Left lung (tissue), 10 donors: Measurements from ENCODE around the gene FAM13A. TPM values are rescaled to one million over a fixed set of nuclear protein-coding genes. Genes with fewer than 3 reads are reported as not detected.

Source experiments
- ATAC-seq: fragments of 200-7000 bp; cut with Tn5 transposase; one replicate; pipeline ENCODE4 v1.9.1; 2020; ENCODE audit warnings: moderate library complexity
- DNase-seq, 4 donors: peaks; one replicate each; pipeline ENCODE4 v3.0.0-alpha.2; 2013 to 2020
- H3K27ac ChIP-seq, 2 donors: fragments of 200-600 bp; sonication (generic) in 1 of 2; one replicate each; pipeline versions ENCODE4 v1.5.0 to v1.8.0; 2020 to 2021
- H3K27me3 ChIP-seq, 2 donors: fragments of 200-600 bp; sonication (generic) in 1 of 2; one replicate each; pipeline versions ENCODE4 v1.5.0 to v1.8.0; 2020 to 2021
- H3K36me3 ChIP-seq, 2 donors: fragments of 200-600 bp; sonication (generic) in 1 of 2; one replicate each; pipeline versions ENCODE4 v1.5.0 to v1.8.0; 2020 to 2021
- H3K4me1 ChIP-seq, 2 donors: fragments of 200-600 bp; one replicate each; pipeline ENCODE4 v1.8.0; 2021
- H3K4me3 ChIP-seq, 2 donors: fragments of 200-600 bp; sonication (generic) in 1 of 2; one replicate each; pipeline versions ENCODE4 v1.5.0 to v1.8.0; 2020 to 2021; ENCODE audit warnings: mild to moderate bottlenecking in 1 of 2
- H3K9me3 ChIP-seq, 2 donors: fragments of 200-600 bp; sonication (generic) in 1 of 2; one replicate each; pipeline versions ENCODE4 v1.5.0 to v1.8.0; 2020 to 2021
- intact Hi-C, 2 donors: fragments of 100-400 bp; cut with DNase I; formaldehyde crosslinking; loops; one replicate each; pipeline versions ENCODE4 v1.11.2 to v1.14.2; 2022
- polyA plus RNA-seq, 6 donors: library from polyadenylated mRNA; unstranded; fragments of 120-200 nt; gene quantifications; one replicate each; pipeline ENCODE4 v1.2.1, GENCODE V29; 2013; ENCODE audit not compliant: insufficient read length in 6 of 6
- total RNA-seq, 2 donors: library from RNA; stranded (reverse); fragmentation: NEBNext Ultra II Directional; extraction: Animal tissue kit (Norgen Biotek cat#: 25700); gene quantifications; one replicate each; pipeline ENCODE4 v1.2.1, GENCODE V29; 2021
- TF ChIP-seq, protein P1 (sequence below), 2 donors: fragments of 200-600 bp; sonication (generic) in 1 of 2; IDR thresholded peaks; one replicate each; pipeline versions ENCODE4 v1.5.0 to v1.8.0; 2021; ENCODE audit warnings: antibody characterized with exemption in 2 of 2
- donor health status: DM: no; HTN: yes; CAD: no.
- donor health status: DM: no; HTN: no; CAD: no.

FAM13A gene
- total and polyA plus RNA-seq, 8 donors: 22.2 to 69.5 (median 52.2) TPM

DNA sequence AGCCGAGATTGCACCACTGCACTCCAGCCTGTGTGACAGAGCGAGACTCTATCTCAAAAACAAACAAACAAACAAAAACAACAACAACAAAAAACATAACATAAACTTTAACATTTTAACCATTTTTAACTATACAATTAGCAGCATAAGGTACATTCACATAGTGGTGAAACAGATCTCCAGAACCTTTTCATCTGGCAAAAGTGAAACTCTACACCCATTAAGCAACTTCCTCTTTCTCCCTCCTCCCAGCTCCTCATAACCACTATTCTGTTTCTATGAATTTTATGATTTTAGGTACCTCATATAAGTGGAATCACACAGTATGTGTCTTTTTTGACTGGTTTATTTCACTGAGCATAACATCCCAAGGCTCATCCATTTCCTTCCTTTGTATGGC lies 103.6 kb downstream of the FAM13A start:
- DNase-seq (no peak), ATAC-seq (no peak)
- H3K4me1 ChIP-seq: peaks cover 0 to 25% of the 10 kb centered on the region in 2 donors
- intact Hi-C loops: no loop called here
- TF ChIP-seq, protein P1, sequence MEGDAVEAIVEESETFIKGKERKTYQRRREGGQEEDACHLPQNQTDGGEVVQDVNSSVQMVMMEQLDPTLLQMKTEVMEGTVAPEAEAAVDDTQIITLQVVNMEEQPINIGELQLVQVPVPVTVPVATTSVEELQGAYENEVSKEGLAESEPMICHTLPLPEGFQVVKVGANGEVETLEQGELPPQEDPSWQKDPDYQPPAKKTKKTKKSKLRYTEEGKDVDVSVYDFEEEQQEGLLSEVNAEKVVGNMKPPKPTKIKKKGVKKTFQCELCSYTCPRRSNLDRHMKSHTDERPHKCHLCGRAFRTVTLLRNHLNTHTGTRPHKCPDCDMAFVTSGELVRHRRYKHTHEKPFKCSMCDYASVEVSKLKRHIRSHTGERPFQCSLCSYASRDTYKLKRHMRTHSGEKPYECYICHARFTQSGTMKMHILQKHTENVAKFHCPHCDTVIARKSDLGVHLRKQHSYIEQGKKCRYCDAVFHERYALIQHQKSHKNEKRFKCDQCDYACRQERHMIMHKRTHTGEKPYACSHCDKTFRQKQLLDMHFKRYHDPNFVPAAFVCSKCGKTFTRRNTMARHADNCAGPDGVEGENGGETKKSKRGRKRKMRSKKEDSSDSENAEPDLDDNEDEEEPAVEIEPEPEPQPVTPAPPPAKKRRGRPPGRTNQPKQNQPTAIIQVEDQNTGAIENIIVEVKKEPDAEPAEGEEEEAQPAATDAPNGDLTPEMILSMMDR (IDR thresholded peaks at IDR 0.05): no peak
- H3K27me3 ChIP-seq: no peaks in the 10 kb centered on the region
- peak overlapping the region in 1 of 2 donors; percentile 46 for H3K27ac ChIP-seq
- H3K9me3 ChIP-seq: no peaks in the 10 kb centered on the region
- H3K36me3 ChIP-seq: no peaks in the 10 kb centered on the region
- no peak overlapping the region for H3K4me3 ChIP-seq

DNA sequence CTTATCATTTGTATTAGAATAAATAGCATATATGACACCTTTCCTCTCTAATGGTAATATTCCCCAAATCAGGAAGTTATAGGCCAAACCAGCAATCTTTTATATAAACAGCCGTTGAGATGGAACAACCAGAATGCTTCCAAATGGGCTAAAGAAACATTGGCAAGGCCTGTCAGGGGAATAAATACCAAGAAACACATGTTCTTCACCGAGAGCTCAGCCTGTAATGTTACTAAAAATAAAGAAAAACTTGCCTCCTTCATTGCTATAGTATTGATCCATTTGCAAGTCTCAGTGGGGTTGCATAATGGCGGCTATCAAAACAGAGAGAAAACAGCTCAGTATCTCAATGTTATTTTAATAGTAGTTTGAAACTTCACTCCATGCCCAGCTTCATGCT lies 104.9 kb downstream of the FAM13A start:
- no peak overlapping the region for H3K27ac ChIP-seq
- DNase-seq: no peak
- ATAC-seq: no peak
- no peaks in the 10 kb centered on the region for H3K36me3 ChIP-seq
- H3K4me3 ChIP-seq: no peak overlapping the region
- TF ChIP-seq, protein P1 (IDR thresholded peaks at IDR 0.05): no peak
- peaks cover 0 to 12% of the 10 kb centered on the region in 2 donors for H3K4me1 ChIP-seq
- no peaks in the 10 kb centered on the region for H3K9me3 ChIP-seq
- intact Hi-C loops: no loop called here
- H3K27me3 ChIP-seq: no peaks in the 10 kb centered on the region

DNA sequence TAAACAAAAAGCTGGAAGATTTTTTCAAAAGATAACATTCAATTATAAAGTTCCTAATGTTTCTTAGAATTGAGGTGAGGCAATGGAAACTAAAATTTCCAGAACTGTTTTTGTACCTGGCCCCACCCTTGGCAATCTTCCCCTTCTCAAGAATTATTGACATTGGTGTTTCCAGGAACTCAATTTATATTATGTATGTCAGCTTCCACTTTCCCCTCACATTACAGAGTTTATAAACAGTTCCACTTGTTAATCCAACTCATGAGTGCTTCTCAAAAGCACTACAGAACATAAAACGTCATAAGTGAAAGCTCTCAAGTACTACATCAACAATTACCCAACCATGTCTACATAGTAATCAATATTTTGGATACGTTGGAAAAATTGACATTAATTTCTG lies 107.4 kb downstream of the FAM13A start:
- no peaks in the 10 kb centered on the region for H3K9me3 ChIP-seq
- no peaks in the 10 kb centered on the region for H3K27me3 ChIP-seq
- peak; percentile 73 for ATAC-seq
- no peaks in the 10 kb centered on the region for H3K4me1 ChIP-seq
- intact Hi-C loops: no loop called here
- peak in 1 of 4 donors; percentile 50 for DNase-seq
- no peak overlapping the region for H3K4me3 ChIP-seq
- no peaks in the 10 kb centered on the region for H3K36me3 ChIP-seq
- TF ChIP-seq, protein P1 (IDR thresholded peaks at IDR 0.05): no peak
- H3K27ac ChIP-seq: no peak overlapping the region

DNA sequence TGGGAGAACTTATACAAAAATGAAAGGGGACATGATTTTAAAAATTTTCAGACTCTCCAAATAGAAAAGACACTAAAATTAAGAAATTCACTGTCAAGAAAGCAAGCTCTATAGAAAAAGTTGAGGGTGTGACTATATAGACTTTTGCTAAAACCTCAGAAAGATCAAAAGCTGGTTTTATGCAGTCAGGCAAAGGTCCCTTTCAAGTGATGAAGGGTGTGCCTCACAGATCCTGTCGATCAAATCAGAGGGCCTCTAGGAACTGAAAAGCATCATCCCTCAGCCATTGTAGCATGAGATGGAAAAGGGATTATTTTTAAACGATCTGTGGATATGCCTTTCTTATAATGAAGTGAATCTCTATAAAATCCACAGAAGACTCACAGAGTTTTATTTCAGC lies 116.5 kb downstream of the FAM13A start:
- Histone ChIP-seq H3K4me3 (no peak overlapping the region), H3K9me3 (no peaks in the 10 kb centered on the region), H3K4me1 (peaks cover 0 to 5% of the 10 kb centered on the region in 2 donors), H3K36me3 (no peaks in the 10 kb centered on the region), H3K27me3 (no peaks in the 10 kb centered on the region), H3K27ac (no peak overlapping the region)
- intact Hi-C loops: no loop called here
- TF ChIP-seq, protein P1 (IDR thresholded peaks at IDR 0.05): no peak
- DNase-seq (no peak), ATAC-seq (no peak)

DNA sequence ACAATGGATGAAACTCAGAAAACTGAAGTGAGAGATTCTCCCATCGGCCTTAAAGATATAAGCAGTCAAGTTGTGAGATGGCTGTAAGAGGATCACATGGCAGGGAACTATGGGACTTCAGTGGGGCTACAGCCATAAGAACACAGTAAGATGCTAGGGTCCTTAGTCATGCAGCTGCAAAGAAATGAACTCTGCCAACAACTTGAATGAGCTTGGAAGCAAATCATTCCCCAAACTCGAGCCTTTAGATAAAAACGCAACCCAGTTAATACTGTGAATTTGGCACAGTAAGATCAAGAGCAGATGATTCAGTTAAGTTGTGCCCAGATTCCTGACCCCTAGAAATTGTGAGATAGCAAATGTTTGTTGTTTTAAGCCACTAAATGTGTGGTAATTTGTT lies 117.3 kb downstream of the FAM13A start:
- H3K27me3 ChIP-seq: no peaks in the 10 kb centered on the region
- no peak overlapping the region for H3K27ac ChIP-seq
- DNase-seq (no peak), ATAC-seq (no peak)
- intact Hi-C loops: no loop called here
- H3K4me1 ChIP-seq: peaks cover 0 to 5% of the 10 kb centered on the region in 2 donors
- TF ChIP-seq, protein P1 (IDR thresholded peaks at IDR 0.05): no peak
- H3K36me3 ChIP-seq: no peaks in the 10 kb centered on the region
- no peaks in the 10 kb centered on the region for H3K9me3 ChIP-seq
- H3K4me3 ChIP-seq: no peak overlapping the region
